GM18511 (cell line): Measurements from ENCODE around the gene OR2J1.
"Not testable (repeated sequence)": the region's sequence is repeated elsewhere in the genome, so short reads cannot be mapped to it uniquely, and the experiment has no call there.

Experiments
- ATAC-seq: cut with Tn5 transposase; IDR thresholded peaks from one replicate; pipeline ENCODE4 v1.9.1; 2021; ENCODE audit warnings: mild to moderate bottlenecking, moderate library complexity; ENCODE audit not compliant: unreplicated experiment

OR2J1 gene

DNA sequence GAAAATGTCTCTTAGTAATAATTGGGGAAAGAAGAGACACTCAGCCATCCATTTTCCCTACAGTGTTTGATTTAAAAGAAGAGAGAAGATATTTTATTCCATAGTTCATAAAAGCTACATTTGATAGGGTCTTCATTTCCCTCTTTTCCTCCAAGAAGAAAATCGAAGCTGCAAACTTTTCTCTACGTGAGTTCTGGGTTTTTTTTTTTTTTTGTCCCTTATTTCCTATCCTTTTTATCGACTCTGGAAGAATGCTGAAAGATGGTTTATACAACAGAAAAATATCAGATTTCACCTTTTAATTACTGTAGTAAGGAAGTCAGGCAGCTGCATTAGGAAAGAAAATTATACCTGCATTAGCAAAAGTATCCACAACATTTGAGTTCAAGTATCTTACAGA, at the start of gene OR2J1:
OR2J1 (plus strand) TSS at position 301 of the 400 bp plus-strand sequence. CDS start 1,453 bp downstream, outside the sequence.
- ATAC-seq, result no peak

GRCh38 chr6:29051680-29052079, 47.6 kb upstream of the OR2J1 start:
- ATAC-seq, result no peak

GRCh38 chr6:29071831-29072723, 27.2 kb upstream of the OR2J1 start:
- no peak for ATAC-seq

DNA sequence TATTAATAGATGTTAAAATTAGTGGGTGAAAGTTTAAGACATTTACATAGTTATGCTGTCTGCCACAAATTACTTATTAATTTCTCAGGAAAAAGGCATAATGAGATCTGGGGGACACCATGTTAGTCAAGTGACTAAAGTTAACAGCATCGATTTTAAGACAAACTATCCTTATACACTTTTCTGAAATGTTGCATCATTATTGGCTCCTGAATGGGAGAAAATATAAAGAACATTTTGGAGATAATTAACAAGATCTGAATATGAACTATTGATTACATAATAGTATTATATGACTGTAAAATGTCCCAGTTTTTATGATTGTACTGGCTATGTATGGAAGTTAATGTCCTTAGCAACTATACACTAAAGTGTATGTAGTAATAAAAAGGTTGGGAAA, 20.1 kb upstream of the OR2J1 start:
- no peak for ATAC-seq

GRCh38 chr6:29081312-29081711, 18.0 kb upstream of the OR2J1 start:
- ATAC-seq, result no peak

DNA sequence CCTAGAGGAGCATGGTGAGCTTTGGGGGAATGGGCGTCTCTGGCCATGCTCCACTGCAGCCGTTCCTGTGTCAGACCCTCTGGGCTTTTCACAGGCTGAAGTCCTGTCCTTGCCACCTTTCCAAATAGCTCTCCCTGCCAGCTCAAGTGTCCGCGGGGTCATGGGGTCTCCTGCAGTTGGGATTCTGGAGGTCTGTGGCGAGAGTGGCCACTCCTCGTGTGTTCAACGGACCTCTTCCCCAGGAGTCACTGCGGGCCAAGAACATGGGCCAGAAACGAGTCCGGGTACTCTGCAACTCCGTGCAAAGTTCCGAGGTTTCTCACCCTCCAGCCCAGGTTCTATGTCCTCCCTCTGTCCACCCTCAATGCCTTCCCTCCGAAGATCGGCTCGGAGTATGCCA, 16.8 kb upstream of the OR2J1 start:
- ATAC-seq, result no peak

DNA sequence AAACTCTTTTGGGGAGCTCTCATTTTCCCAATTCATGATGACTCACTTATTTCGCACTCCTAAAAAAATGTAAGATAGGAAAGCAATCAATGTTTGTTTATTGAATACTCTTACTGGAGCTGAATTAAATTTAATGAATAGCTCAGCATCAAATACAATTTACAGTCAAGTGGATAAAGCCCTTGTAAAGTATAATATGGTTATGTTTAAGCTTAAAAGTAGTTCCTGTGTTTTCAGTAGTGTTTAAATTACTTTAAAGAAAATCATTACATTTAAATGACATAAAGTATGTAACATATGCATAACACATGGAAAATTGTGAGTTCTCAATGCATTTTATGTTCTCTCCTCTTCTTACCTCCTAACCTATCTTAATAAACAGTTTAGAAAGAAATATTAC, 12.1 kb upstream of the OR2J1 start, which contains the start of gene OR2B3:
OR2B3 (minus strand) TSS at position 101 of the 400 bp plus-strand sequence; CDS start at position 36, 65 bp downstream.
- ATAC-seq, result no peak

DNA sequence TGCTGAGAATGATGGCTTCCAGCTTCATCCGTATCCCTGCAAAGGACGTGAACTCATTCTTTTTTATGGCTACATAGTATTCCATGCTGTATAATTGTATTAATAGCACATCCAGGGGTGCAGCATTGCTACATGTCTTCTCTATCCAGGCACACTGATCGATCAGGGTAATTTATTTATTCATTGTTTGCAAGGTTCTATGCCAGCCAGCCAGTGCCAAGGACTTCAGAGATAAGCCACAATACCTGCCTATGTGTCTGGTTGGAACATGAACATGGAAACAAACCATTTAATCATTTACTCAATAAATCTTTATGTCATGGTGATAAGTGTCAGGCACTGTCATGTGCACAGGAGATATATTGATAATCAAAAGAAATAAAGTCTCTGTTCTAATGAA, 6.3 kb upstream of the OR2J1 start:
- ATAC-seq, result no peak

- ATAC-seq, result no peak
Measured at GRCh38 chr6:29097803-29098202, 1.5 kb upstream of the OR2J1 start.

- no peak for ATAC-seq
Measured at GRCh38 chr6:29107758-29108157, 8.5 kb downstream of the OR2J1 start, which contains the start of gene OR2J3. Gene OR2J3 (plus strand): TSS chr6:29108058. CDS start chr6:29111891, 3,833 bp downstream.

DNA sequence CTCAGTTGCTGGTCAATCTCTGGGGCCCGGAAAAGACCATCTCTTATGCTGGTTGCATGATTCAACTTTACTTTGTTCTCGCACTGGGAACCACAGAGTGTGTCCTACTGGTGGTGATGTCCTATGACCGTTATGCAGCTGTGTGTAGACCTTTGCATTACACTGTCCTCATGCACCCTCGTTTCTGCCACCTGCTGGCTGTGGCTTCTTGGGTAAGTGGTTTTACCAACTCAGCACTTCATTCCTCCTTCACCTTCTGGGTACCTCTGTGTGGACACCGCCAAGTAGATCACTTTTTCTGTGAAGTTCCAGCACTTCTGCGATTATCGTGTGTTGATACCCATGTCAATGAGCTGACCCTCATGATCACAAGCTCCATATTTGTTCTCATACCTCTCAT, 12.8 kb downstream of the OR2J1 start:
- no peak for ATAC-seq

DNA sequence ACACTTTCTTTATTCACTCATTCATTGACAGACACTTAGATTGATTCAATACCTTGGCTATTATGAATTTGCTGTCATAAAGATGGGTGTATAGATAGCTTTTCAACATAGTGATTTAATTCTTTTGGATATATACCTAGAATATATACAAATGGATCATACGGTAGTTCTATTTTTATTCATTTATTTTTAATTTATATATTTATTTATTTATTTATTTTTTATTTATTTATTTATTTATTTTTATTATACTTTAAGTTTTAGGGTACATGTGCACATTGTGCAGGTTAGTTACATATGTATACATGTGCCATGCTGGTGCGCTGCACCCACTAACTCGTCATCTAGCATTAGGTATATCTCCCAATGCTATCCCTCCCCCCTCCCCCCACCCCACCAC, 15.7 kb downstream of the OR2J1 start:
- ATAC-seq, result not testable (repeated sequence)

DNA sequence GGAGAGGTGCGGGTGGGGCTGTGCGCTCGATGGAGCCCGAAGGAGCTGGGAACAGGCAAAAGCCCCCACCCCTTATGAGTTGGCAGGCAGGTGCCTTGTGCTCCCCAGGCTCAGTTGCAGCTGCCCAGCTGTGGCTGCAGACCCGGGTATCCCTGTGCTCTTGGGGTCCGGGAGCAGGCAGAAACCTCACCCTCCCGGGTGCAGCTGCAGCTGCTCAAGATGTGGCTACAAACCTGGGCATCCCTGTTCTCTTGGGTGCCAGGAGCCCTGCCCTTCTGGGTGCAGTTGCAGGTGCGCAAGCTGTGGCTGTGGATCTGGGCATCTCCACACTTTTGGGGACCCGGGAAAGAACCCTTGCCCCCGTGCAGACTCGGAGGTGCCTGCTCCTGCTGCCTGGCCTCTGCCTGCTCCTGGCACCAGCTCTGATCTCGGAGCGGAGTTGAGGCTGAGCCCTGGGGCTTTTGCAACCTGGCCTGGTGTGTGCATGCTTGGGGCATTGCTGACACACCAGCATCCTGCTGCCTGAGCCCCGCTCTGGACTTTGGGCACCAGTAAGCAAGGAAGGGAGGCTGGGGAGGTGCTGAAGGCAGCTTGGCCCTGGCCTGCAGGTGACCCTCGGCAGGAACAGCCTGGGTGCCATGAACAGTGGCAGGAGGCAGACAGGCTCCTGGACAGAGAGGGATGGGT, 30.2 kb downstream of the OR2J1 start:
- no peak for ATAC-seq

GRCh38 chr6:29130644-29131043, 31.4 kb downstream of the OR2J1 start:
- ATAC-seq, result no peak

GRCh38 chr6:29131691-29132090, 32.4 kb downstream of the OR2J1 start:
- ATAC-seq, result no peak

DNA sequence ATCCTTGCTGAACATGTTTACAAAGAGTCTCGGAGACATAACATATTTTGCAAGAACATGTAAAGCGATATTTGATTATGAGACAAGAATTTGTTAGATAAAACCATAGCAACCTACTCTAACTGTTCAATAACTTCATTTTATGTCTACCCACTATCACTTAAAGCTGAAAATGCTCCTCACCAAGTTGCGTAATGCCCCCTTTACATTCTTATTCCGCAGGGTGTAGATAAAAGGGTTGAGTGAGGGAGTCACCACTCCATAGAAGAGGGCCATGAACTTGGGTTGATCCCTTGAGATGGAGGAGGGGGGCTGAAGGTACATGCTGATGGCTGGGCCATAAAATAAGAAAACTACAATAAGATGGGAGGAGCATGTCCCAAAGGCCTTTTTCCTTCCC, 38.4 kb downstream of the OR2J1 start:
- no peak for ATAC-seq

DNA sequence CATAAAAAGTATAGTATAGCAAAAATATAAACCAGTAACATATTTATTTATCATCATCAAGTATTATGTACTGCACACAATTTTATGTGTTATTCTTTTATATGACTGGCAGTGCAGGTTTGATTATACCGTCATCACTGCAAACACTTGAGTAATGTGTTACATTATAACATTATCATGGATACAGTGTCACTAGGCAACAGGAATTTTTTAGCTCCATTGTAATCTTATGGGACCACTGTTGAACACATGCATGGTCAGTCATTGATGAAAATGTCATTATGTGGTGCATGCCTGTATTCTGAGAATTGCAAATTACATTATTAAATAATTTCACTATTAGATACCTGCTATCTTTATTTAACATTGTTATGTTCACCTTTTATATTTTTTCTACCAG, 42.3 kb downstream of the OR2J1 start:
- ATAC-seq, result no peak

DNA sequence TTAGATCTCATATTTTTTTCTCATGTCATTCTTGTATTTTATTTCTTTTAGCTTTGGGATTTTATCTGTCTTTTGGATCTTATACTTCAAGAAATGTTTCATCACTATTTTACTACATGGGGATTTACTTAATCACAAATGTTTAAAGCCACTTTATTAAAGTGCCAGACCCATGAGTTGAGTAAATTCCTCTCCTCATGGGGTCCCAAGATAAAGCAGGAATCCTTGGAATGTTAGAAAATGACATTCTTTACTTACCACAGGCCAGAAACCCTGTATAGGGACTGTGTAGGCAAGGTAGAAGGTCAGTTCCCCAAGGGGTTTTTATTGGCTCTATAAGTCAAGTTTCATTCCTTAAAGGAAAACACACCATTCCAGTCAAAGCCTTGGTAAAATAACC, 43.0 kb downstream of the OR2J1 start:
- no peak for ATAC-seq

- ATAC-seq, result no peak
Measured at GRCh38 chr6:29146179-29146578, 46.9 kb downstream of the OR2J1 start.

GRCh38 chr6:29147074-29147473, 47.8 kb downstream of the OR2J1 start:
- ATAC-seq, result no peak

DNA sequence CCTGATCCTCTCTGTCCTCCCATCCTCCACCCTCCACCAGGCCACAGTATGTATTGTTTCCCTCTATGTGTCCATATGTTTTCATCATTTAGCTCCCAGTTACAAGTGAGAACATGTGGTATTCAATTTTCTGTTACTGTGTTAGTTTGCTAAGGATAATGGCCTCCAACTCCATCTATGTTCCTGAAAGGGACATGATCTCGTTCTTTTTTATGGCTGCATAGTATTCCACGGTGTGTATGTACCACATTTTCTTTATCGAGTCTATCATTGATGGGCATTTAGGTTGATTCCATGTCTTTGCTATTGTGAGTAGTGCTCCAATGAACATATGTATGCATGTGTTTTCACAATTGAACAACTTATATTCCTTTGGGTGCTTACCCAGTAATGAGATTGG, 50.2 kb downstream of the OR2J1 start:
- ATAC-seq, result not testable (repeated sequence)
